GM20431 (cell line): Measurements from ENCODE around the gene DENND10.
"Not testable (repeated sequence)": the region's sequence is repeated elsewhere in the genome, so short reads cannot be mapped to it uniquely, and the experiment has no call there.

Source experiments
- in situ Hi-C: fragments of 300-500 bp; cut with MseI, MboI; formaldehyde crosslinking; loops from one replicate; pipeline ENCODE4 v1.15.0; 2020; ENCODE audit warnings: low sequenced_read_pairs; ENCODE audit not compliant: unreplicated experiment

The DENND10 gene

DNA sequence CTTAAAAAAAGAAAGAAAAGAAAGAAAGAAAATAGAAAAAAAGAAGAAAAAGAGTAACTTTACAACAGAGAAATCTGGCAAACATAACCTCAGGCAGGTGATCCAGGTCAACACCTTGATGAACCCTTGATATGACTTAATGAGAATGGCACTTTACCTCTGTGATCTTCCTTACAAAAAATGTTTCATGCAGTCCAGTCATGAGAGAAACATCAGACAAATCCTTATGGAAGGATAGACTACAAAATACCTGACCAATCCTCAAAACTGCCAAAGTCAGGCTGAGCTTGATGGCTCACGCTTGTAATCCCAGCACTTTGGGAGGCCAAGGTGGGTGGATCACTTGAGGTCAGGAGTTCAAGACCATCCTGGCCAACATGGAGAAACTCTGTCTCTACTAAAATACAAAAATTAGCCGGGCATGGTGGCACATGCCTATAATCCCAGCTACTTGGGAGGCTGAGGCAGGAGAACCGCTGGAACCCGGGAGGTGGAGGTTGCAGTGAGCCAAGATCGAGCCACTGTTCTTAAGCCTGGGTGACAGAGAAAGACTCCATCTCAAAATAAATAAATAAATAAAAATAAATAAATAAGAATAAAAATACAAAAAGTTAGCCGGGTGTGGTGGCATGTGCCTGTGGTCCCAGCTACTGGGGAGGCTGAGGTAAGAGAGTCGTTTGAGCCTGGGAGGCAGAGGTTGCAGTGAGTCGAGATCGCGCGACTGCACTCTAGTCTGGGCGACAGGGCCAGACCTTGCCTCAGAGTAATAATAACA, 7.1 kb upstream of the DENND10 start:
- in situ Hi-C loops, result not testable (repeated sequence)

- in situ Hi-C loops, result no loop called here
Measured at GRCh38 chr10:119098576-119098975, 5.3 kb upstream of the DENND10 start.

DNA sequence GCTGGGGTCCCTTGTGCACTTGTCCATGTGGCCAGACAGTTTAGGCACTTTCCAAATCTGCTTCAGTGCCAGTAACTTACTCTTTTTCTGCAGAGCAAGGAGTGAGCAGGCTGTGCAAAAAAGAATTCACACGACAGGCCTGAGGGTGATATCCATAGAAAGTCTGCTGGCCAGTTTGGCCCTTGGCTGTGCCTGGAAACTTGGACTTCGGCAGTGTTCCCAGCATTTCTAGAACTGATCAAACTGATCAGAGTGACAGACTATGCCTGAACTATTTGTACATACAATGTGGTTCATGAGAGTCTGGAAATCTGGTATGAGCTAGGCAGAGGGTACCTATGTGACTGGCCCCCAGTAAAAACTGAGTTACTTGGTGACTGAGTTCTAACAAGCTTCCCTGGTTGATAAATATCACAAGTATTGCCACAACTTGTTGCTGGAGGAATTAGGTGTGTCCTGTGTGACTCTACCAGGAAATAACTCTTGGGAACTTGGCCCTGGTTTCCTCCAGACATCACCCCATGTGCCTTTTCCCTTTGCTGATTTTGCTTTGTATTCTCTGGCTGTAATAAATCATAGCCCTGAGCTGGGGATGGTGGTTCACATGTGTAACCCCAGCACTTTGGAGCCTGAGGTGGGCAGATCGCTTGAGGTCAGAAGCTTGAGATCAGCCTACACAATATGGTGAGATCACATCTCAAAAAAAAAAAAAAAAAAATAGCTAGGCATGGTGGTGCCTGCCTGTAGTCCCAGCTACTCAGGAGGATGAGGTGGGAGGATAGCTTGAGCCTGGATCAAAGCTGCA, 3.3 kb upstream of the DENND10 start:
- in situ Hi-C loops, result no loop called here

GRCh38 chr10:119101366-119102098, 2.4 kb upstream of the DENND10 start:
- in situ Hi-C loops, result no loop called here

- in situ Hi-C loops, result no loop called here
Measured at GRCh38 chr10:119103241-119103902, 541 bp upstream of the DENND10 start.

- in situ Hi-C loops, result no loop called here
Measured at GRCh38 chr10:119104654-119105015, 722 bp downstream of the DENND10 start.

DNA sequence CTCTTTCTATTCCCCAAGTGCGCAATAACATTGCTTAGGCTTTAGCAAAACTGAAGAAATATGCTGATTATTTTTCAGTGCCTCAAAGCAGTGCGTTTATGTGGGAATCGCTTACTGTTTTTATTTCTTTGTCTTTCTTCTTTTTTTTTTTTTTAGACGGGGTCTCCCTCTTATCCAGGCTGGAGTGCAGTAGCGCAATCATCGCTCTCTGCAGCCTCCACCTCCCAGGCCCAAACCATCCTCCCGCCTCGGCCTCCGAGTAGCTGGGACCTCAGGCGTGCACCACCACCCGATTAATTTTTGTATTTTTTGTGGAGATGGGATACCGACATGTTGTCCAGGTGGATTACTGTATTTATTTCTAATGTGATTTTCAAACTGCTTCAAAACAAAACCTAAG, 1.2 kb downstream of the DENND10 start:
- in situ Hi-C loops, result no loop called here

DNA sequence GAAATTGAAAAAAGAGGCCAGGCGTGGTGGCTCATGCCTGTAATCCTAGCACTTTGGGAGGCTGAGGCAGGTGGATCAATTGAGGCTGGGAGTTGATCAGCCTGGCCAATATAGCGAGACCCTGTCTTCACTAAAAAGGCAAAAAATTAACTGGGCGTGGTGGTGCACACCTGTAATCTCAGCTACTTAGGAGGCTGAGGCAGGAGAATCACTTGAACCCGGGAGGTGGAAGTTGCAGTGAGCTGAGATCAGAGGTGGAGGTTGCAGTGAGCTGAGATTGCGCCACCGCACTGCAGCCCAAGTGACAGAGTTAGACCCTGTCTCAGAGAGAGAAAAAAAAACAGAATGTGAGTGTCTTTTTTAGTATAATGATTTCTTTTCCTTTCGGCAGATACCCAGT, 2.0 kb downstream of the DENND10 start:
- in situ Hi-C loops, result not testable (repeated sequence)

- in situ Hi-C loops, result not testable (repeated sequence)
Measured at GRCh38 chr10:119107106-119107505, 3.2 kb downstream of the DENND10 start.

DNA sequence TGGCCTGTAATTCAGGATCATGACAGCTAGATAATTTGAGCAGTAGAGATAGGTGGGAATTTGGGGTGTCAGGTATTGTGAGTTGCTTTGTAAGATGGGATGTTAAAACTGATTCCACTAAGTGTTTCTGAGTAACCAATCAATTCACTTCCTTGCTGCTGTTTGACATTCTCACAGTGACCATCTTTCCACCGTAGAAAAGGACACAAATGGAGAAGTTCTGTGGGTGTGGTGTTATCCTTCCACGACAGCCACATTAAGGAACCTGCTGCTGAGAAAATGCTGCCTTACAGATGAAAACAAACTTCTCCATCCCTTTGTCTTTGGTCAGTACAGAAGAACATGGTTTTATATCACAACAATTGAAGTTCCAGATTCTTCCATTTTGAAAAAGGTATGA, 3.9 kb downstream of the DENND10 start:
- in situ Hi-C loops, result not testable (repeated sequence)

DNA sequence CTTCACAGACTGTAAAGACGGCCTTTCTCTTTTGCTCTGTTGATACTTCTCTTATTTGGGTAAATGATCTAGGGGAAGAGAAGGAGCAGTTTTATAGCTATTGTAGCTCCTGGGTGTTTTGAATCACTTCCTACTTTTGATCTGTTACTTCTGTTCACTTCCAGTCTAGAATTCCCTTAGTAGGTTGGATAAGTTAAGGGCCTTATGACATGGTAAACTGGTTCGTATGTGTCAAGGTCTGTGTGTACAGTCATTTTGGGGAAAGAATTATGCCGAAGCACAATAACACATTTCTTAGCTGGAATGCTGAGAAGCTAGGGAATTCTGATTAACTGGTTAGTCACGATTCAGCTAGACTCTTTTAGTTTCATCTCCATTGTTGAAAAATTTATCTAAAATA, 8.1 kb downstream of the DENND10 start:
- in situ Hi-C loops, result no loop called here

DNA sequence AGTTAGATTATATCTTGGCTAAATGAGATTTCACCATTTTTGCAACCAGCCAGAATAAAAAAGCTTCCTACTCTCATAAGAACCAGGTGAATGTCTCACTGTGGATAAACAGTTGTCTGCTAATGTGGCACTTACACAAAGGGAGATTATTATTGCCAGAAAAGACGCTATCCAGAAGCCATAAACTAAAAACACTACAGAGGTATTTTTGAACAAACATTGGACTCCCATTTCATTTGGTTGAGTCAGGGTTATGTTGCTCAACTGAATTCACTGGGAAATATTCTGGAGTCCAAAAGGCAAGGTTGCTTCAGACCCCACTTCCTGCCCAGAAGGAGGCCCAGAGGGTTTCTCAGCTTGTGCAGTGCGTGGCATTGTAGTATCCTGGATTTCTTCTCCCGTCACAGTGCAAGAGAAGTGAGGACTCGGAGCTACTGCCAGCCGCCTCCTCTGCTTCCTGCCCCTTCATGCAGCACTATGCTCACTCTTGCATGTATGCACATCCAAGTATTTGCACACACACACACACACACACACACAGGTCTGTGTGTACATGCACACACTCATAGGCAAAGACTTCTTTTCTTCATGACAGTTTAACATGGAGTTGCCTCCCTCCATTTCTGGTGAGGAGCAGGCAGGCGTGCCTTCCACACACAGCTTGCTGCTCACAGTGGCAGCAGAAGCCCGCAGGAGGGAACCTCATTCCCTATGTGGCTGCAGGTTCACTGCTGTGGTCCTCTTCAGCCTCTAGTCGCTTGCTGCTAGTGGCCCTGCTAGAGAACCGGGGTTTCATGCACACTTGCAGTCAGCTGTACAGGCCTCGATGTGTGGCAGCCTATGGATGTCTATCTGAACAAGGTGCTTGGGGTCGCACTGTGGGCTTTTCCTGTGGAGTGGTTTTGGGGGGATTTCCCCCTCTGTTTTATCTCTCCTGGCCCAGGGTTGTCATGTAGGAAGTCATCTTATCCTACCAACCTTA, 10.1 kb downstream of the DENND10 start:
- in situ Hi-C loops, result no loop called here

GRCh38 chr10:119115926-119116325, 12.0 kb downstream of the DENND10 start:
- in situ Hi-C loops, result no loop called here

DNA sequence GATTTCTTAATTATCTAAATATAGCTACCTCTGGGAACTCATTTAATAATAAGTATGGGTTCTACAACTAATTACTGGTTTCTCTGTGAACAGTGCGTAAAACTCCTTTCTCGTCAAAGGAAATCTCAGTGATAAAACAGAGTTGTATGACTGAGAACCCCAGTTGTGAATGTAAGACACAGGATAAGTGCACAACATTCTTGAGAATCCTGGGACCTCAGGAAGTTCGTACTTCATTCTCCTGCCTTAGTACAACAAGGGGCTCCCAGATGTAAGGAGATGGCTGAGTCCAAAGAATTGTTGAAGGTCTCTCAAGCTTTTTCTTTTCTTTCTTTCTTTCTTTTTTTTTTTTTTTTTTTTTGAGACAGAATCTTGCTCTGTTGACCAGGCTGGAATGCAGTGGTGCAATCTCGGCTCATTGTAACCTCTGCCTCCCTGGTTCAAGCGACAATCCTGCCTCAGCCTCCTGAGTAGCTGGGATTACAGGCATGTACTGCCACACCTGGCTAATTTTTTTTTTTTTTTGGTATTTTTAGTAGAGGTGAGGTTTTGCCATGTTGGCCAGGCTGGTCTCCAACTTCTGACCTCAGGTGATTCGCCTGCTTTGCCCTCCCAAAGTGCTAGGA, 12.5 kb downstream of the DENND10 start:
- in situ Hi-C loops, result no loop called here

GRCh38 chr10:119118231-119118630, 14.3 kb downstream of the DENND10 start:
- in situ Hi-C loops, result no loop called here

DNA sequence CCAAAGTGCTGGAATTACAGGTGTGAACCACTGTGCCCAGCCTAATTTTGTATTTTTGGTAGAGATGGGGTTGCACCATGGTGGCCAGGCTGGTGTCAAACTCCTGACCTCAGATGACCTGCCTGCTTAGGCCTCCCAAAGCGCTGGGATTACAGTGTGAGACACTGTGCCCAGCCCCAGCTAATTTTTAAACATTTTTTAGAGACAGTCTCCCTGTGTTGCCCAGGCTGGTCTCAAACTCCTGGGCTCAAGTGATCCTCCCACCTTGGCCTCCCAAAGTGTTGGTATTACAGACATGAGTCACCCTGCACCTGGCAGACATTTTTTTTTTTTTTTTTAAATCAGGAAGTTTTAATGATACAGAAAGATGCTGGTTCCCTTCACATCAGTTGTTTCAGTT, 15.5 kb downstream of the DENND10 start:
- in situ Hi-C loops, result no loop called here

DNA sequence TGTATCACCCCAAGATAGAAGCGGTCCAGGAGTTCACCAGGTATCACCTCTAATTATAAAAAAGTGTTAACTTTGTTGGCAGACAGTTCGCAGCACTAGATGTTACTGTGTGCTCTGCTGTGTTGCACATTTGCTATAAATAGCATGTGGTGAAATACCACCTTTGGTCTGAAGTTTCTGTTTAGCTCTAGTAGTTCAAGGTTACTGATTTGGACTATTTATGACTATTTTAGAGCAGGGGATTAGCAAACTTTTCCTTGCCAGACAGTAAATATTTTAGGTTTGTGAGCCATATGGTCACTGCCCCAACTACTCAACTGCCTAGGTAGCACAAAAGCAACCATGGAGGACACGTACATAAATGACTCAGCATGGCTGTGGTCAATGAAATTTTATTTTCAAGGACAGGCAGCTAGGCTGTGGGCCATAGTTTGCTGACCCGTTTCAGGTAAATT, 16.5 kb downstream of the DENND10 start:
- in situ Hi-C loops, result no loop called here

DNA sequence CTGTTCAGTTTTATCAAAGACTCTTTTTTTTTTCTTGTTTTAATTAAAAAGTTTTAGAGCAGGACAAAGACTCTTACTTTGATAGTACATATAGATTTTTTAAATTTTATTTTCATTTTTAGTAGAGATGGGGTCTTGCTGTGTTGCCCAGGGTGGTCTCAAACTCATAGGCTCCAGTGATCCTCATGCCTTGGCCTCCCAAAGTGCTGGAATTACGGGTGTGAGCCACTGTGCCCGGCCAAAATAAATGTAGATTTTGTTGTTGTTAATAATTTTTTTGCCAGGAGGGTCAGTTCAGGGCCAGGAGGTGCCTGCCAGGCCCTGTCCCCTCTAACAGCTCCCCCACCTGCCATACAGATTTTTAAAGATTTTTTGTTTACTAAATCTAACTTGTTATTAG, 17.0 kb downstream of the DENND10 start:
- in situ Hi-C loops, result no loop called here

GRCh38 chr10:119125942-119126341, 22.0 kb downstream of the DENND10 start:
- in situ Hi-C loops, result no loop called here
